T-helper 22 cell (primary cell): Measurements from ENCODE around the gene MAIP1.
A peak's percentile ranks its signal among the peaks of the same experiment; 100 is the strongest.
"Not testable (repeated sequence)": the region's sequence is repeated elsewhere in the genome, so short reads cannot be mapped to it uniquely, and the experiment has no call there.

Experiments used
- DNase-seq: peaks from one replicate; pipeline ENCODE4 v3.0.0-alpha.2; 2020; ENCODE audit warnings: low read depth

MAIP1 gene

GRCh38 chr2:199955339-199956061 is at the start of gene MAIP1, which contains the start of gene TYW5:
MAIP1 (plus strand) TSS chr2:199955582; CDS start chr2:199955799, 217 bp downstream.
TYW5 (minus strand) TSS chr2:199955491; CDS start chr2:199955470, 21 bp downstream.
- DNase-seq = peak; percentile 61

DNA sequence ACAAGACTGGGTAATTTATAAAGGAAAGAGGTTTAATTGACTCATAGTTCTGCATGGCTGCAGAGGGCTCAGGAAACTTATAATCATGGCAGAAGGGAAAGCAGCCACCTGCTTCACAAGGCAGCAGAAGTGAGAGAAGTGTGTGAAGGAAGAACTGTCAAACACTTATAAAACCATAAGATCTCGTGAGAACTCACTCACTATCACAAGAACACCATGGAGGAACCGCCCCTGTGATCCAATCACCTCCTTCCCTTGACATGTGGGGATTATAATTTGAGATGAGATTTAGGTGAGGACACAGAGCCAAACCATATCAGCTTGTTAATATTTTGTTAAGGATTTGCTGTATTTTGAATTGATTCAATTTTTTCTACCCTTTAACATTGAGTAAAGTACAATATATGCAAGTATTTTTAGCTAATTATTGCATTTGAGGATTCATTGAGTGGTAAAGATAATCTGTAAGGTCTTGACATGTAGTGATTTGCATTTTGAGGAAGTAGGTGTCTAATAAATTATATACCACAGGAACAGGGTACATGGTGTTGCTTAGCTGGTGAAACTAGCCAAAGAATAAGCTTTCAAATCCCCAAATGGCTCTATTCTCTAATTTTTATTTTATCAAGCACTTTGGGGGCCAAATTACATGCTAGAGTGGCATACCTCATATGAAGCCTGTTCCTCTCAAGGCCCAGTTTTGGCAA is 48.2 kb upstream of the MAIP1 start:
- no peak for DNase-seq

- no peak for DNase-seq
Observed at GRCh38 chr2:199910338-199911051, 44.9 kb upstream of the MAIP1 start.

GRCh38 chr2:199911052-199911876 is 44.1 kb upstream of the MAIP1 start, which contains the start of gene C2orf69:
C2orf69 (plus strand) TSS chr2:199911293; CDS start chr2:199911439, 146 bp downstream.
- peak; percentile 84 for DNase-seq

DNA sequence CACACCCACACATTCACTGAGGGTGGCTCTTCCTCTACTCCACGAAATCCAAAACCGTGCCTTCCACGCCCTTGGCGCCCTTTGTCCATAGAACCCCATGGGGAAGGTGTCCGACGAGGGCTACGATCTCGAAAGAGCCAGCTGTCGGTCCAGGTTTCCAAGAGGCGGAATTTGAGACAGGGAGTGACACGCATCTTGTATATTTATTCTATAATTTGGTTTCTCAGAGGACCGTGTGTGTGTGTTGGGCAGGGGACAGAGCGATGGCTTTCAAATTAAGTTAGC is 43.6 kb upstream of the MAIP1 start:
- no peak for DNase-seq

DNA sequence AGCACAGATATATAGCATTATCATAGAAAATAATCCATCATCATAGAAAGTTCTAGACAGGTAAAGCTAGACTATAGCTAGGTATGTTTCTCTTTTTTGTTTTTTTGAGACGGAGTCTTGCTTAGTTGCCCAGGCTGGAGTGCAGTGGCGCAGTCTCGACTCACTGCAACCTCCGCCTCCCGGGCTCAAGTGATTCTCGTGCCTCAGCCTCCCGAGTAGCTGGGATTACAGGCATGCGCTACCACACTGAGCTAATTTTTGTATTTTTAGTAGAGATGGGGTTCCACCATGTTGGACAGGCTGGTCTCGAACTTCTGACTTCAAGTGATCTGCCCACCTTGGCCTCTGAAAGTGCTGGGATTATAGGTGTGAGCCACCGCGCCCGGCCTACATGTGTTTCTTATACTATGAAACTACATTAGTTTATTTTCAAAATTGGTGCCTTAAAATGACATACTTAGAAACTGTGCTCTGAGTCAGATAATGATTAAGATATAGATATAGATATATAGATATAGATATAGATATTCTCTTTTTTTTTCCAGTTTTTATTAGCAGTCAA is 42.7 kb upstream of the MAIP1 start:
- not testable (repeated sequence) for DNase-seq

GRCh38 chr2:199914372-199914958 is 40.9 kb upstream of the MAIP1 start:
- no peak for DNase-seq

DNA sequence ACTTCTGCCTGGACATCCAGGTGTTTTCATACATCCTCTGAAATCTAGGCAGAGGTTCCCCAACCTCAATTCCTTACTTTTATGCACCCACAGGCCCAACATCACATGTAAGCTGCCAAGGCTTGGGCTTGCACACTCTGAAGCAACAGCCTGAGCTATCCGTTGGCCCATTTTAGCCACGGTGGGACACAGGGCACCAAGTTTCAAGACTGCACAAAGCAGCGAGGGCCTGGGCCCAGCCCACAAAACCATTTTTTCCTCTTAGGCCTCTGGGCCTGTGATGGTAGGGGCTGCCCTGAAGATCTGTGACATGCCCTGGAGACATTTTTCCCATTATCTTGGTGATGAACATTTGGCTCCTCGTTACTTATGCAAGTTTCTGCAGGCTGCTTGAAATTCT is 38.4 kb upstream of the MAIP1 start:
- no peak for DNase-seq

- no peak for DNase-seq
Observed at GRCh38 chr2:199922856-199923255, 32.5 kb upstream of the MAIP1 start.

- DNase-seq = no peak
Observed at GRCh38 chr2:199923924-199924323, 31.5 kb upstream of the MAIP1 start.

DNA sequence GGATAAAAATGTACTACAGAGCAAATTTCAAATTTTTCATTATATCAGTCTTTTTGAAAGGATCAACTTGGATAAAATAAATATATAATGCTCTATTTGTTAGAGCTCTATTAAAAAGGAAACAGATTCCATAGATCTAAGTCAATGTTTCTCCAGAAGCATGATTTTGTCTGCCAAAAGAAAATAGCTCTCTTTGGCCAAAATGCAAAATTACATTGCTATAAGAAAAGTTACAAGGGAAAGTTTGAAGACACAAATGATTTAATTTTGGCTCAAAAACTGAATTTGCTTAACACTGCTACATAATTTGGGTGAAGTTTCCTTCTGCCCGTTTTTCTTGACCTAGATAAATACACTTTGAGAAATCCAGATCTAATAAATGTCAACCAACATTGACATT is 28.6 kb upstream of the MAIP1 start:
- no peak for DNase-seq

GRCh38 chr2:199928226-199928625 is 27.2 kb upstream of the MAIP1 start:
- no peak for DNase-seq

GRCh38 chr2:199928626-199929025 is 26.8 kb upstream of the MAIP1 start:
- no peak for DNase-seq

GRCh38 chr2:199929262-199929661 is 26.1 kb upstream of the MAIP1 start:
- DNase-seq = no peak

DNA sequence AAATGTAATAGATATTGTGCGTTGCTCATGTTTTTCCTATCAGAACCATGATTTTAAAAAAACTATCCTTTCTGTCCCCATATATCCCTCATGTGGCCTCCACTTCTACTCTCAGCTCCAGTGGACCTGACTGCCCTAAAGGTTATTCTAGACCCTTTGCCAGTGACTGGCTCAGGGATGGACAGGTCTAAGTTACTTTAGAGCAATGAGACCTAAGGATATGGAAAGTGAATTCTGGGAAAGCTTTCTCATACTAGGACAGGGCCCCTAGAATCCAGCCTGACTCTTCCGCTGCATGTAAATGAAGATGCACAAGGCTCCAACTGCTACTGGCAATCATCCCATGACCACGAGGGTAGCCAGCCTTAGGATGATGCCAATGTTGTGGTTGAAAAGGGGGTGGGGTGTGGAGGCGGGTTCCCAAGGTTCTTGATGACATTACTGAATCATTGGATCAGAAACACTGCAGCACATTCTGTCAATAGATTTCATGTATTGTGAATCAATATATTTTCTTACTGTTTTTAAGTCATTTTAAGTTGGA is 23.0 kb upstream of the MAIP1 start:
- no peak for DNase-seq

DNA sequence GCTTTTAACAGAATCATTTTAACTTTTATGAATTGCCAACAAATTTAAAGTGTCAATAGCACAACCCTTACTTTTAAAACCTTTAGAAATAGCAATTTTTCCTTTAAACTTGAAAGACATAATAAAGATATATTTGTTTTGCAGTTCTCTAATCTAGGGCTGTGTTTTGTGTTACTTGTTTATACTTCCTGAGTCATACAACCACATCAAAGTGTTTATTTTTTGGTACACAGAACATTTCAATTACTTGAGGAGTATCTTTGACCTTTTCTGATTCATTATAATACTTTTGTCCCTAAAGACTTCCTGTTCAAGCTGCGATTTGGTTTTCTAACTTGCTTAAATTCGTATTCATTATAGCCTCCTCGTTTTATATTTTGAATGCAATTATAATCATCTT is 21.9 kb upstream of the MAIP1 start:
- no peak for DNase-seq

- DNase-seq = no peak
Observed at GRCh38 chr2:199936554-199936953, 18.8 kb upstream of the MAIP1 start.

DNA sequence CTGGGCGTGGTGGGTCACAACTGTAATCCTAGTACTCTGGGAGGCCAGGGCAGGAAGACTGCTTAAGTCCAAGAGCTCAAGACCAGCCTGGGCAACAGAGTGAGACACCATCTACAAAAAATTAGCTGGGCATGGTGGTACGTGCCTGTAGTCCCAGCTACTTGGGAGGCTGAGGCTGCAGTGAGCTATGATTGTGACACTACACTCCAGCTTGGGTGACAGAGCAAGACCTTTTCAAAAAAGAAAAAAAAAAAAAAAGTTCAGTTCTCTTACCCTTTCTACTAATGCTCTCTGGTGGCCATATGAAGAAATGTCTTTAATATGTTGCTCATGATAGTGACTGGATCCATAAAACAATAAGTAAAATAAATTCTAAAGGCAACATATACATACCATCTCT is 15.0 kb upstream of the MAIP1 start:
- no peak for DNase-seq

DNA sequence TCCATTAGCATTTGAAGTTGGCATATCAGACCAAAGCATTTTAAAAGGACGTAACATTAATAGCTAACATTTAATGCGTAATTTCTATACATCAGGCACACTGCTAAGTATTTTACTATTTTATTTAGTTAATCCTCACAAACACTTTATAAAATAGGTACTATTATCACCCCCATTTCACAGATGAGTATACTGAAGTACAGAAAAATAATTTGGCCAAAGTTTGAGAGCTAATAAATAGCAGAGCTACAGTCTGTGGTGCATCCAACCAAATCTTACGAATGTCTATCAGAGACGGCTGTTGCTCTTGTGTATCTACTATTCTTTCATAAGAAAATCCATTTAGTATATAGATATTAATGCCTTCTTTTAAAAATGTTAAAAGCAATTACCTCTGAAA is 12.0 kb upstream of the MAIP1 start:
- no peak for DNase-seq

DNA sequence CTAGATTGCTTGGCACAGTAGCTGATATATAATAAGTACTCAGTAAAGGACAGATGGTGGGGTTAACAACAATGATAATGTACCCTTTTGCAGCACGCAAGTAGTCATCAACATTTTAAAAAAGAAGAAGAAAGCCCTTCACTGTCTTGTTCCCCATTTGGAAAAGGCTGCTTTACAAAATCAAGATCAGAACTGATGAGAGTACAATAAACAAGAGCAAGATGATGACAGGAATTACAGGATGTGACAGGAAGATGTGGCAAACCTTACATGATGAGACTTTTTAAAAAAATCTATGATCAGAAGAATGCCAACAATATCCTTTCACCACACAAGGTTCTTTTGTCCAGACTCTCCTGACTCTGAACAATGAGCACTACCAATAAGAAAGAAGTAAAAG is 9.2 kb upstream of the MAIP1 start:
- no peak for DNase-seq

- DNase-seq = no peak
Observed at GRCh38 chr2:199946836-199947235, 8.5 kb upstream of the MAIP1 start.
